GM18907 (cell line): ENCODE measurements around the gene BBIP1.
A peak's percentile ranks its signal among the peaks of the same experiment; 100 is the strongest.

Experiments
- ATAC-seq: cut with Tn5 transposase; IDR thresholded peaks from one replicate; pipeline ENCODE4 v1.9.1; 2021; ENCODE audit warnings: mild to moderate bottlenecking, moderate library complexity; ENCODE audit not compliant: unreplicated experiment

BBIP1 gene

GRCh38 chr10:110918643-110919348 is at the start of gene BBIP1:
TSS of gene BBIP1 (minus strand) at chr10:110919180. CDS start at chr10:110918157, 1,023 bp downstream.
- peak; percentile 88 for ATAC-seq

- peak; percentile 63 for ATAC-seq
Measured at GRCh38 chr10:110967645-110968044, 48.7 kb upstream of the BBIP1 start.

DNA sequence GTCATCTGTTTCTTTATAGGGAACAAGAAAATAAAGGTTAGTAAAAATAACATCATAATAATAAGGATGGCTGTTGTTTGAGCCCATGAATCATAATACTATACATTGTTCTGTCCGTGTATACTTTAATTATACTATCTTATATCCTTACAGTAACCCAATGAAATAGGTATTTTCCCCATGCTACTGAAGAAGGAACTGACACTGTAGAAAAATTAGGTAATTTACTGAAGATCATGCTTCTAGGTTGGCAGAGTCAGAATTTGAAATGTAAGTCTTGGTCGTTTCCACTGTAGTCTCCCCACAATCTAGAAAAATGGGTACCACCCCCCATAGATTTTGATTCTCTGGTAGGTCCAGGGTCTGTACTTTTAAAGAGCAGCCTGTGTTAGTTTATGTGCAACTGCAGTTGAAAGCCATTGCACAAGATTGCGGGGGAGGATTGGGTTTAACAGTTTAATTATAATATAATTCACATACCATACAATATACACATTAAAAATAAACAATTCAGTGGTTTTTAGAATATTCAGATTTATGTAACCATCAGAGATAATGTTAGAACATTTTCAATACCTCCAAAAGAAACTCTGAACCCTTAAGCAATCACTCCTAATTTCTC is 48.1 kb upstream of the BBIP1 start:
- peak; percentile 36 for ATAC-seq

DNA sequence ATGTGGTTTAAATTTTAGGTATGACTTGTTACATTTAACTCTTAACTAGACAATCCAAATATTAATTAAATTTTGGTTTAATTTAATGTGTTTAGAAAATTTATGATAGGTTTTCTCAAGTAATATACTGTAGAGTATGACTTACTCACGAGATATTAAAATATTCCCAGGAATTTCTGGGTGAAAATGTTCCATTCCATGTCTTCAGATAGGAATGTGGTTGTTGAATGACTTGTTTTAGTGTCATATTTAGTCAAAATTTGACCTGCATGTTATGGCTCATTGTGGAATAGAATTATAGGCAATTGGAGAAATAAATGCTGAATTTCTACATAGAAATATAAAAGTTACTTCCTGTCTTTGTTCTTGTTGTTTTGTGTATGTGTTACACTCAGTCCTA is 47.2 kb upstream of the BBIP1 start:
- ATAC-seq, result no peak

DNA sequence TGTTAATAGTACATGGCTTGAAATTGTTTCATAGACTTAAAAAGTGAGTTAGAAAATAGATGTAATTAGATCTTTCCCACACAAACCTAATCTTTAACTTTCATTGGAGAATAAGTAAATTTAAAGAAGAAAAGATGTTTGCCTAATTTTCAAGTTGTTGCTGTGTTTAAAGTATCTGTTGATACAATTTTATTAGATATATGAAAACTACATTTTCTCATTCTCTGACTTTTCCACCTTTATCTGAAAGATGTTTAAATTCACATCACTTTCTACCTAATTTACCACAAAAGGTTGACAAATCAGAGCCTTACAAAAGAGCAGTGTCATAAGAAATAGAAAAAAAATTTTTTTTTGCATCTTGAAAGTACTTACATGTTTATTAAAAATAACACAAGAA is 46.2 kb upstream of the BBIP1 start:
- ATAC-seq, result no peak

DNA sequence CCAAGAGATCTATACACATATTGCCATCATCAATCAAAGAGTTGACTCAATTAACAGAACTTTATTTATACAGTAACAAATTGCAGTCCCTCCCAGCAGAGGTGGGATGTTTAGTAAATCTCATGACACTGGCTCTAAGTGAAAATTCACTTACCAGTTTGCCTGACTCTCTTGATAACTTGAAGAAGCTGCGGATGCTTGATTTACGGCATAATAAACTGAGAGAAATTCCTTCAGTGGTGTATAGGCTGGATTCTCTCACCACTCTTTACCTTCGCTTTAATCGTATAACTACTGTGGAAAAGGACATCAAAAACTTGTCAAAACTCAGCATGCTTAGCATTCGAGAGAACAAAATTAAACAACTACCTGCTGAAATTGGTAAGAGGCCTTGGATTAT is 45.7 kb upstream of the BBIP1 start:
- no peak for ATAC-seq

GRCh38 chr10:110963162-110963561 is 44.2 kb upstream of the BBIP1 start:
- ATAC-seq, result no peak

GRCh38 chr10:110962443-110962842 is 43.5 kb upstream of the BBIP1 start:
- ATAC-seq, result no peak

DNA sequence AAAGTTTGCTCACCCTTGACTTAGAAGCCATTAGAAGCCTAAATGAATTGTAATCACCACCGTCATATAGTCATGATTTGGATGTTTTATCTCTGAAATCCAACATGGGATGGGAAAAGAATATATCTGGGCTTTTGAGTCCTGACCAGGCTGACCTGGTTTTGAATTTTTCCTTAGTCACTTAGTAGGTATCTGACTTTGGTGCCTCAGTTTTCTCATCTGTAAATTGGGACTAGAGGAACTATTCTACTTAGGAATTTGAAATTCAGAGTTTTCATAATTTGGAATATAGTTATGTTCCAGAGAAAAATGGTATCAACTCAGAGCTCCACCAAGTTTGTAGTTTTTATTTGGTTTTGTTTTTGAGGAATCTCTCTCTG is 41.3 kb upstream of the BBIP1 start:
- no peak for ATAC-seq

DNA sequence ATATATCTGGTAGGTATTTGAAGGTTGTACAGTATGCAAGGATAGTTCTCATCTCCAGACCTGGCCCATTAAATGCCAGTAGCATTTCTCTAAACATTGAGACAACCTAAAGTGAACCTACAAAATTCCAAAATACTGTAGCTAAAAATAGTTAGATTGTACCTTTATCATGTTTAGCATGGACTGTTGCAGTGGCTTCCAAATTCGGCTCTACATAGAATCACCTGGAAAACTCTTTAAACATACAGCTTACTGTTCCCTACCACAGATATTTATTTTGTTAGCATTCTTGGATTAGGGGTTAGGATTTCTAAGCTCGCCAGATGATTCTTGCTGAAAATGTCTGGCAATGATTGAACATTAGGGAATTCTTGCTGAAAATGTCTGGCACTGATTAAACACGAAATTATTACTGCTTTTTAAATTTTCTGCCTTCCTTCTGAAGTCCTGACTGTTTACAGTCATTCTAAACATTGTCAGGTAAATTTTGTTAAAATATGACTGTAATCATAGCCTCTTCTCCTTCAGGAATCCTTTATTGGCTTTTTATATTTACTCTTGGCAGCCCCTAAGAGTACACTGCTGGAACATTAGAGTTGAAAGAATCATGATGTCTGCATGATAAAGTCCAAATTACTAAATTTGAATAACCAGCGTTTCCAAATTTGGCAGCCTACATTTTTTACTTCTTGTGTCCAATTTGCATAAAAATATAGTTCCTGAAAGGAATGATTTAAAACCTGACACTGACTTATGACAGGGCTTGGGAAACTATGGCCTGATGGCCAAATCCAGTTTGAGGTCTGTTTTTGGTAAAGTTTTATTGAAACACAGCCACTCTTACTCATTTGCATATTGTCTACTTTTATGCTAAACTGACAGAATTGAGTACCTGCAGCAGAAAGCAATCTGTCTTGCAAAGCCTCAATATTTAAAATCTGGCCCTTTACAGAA is 40.7 kb upstream of the BBIP1 start:
- no peak for ATAC-seq

DNA sequence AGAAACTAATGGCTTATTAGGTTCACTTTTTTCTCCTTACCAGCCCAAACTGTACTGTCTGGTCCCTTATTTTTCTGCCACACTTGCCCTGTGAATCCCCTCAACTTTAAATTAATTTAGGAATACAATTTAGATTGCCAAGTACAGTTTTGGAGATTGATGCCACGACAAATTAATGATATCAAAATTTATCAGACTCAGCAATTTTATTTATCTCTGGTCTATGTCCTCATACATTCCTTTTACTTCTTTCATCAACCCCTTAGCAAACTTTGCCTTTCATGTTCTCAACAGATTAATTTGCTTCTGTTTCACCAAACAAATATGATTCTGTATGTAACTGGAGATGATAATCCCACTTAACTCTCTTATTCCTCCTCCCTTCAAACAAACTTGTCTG is 38.6 kb upstream of the BBIP1 start:
- no peak for ATAC-seq

DNA sequence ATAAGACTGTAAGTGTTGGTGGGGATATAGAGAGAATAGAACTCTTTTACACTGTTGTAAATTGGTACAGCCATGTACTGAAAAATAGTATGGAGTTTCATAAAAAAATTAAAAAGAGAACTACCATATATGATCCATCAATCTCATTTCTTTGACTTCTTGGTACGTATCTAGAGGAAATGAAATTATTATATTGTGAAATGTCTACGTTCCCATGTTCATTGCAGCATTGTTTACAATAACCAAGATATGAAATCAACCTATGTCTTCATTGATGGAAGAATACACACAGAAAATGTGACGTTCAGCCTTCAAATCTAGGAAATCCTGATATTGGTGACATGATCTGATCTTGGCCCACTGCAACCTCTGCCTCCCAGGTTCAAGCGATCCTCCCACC is 32.4 kb upstream of the BBIP1 start:
- ATAC-seq, result no peak

DNA sequence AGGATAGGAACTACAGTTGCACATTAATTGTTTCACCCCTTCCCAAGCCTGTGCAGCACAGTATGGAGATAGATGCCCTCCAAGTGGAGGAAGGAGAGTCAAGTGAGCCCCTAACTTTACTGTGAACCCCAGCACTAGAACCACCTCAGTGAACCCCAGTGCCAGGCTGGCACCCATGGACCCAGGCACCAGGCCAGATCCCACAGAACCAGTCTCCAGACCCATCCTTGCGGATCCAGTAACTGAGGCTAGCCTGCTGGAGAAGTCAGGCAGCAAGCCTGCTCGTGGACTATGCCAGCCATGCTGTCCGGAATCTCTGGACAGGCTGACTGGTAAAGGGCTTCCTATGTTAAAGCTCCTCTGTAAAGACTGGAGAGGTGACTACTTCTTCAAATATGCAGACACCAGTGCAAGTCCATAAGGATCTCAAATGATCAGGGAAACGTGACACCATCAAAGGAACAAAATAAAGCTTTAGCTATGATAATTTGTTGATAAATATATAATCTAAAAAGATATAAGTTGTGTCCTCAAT is 28.1 kb upstream of the BBIP1 start:
- ATAC-seq, result no peak

GRCh38 chr10:110946496-110946895 is 27.5 kb upstream of the BBIP1 start:
- ATAC-seq, result no peak

- no peak for ATAC-seq
Measured at GRCh38 chr10:110944792-110945396, 25.9 kb upstream of the BBIP1 start.

DNA sequence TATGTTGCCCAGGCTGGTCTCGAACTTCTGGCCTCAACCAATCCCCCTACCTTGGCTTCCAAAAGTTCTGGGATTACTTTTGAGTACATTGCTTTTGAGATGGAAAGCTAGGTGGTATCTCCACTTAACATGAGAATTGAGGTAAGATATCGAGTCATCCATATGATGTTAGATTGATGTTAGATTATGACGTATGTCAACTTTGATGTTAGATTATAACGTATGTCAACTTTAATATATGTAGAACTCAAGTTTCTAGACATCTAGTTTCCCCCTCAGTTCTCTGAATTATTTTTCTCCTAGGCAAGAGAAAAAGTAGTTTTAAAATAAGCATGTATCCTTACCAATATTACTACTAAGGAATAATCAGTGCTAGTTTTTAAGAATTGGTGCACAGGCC is 20.4 kb upstream of the BBIP1 start:
- ATAC-seq, result no peak

DNA sequence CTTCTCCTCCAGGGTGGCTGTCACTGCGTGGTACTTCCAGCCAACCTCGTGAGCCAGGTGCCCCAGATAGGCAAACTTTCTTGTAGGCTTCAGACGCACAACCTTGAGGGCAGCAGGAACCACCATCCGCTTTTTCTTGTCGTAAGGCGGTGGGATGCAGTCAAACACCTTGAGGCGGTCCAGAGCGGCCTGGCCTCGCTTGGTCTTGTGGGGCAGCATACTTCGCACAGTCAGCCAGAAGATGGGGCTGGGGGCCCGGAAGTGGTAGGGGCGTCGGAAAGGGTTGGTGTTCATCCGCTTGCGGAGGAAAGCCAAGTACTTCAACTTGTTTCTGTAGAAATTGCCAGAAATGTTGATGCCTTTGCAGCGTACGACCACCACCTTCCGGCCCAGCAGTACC is 17.8 kb upstream of the BBIP1 start:
- ATAC-seq, result no peak

- no peak for ATAC-seq
Measured at GRCh38 chr10:110932505-110933180, 13.7 kb upstream of the BBIP1 start.

GRCh38 chr10:110931769-110932381 is 12.9 kb upstream of the BBIP1 start:
- ATAC-seq, result no peak

DNA sequence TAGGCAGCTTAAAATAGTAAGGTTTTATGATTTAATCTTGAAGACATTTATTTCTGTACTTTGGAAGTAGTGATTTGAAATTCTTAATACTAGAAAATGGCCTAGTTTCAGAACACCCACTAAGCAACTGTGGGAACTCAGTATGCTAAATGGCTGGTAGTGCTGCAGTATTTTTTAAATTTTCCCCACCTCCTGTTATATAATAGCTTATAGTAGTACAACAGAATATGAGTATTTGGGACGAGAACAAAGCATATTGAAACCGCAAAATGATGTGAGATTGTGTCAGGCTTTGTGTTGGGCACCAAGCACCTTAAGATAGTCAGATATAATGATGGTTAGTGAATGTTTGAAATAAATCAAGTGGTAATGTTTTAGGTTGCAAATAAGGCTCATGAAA is 8.5 kb upstream of the BBIP1 start:
- ATAC-seq, result no peak
